Measurements from ENCODE around the gene IKZF2. TPM values are rescaled to one million over a fixed set of nuclear protein-coding genes. Genes with fewer than 3 reads are reported as not detected.

Gene IKZF2
- total and polyA plus RNA-seq, 8 donors = 0.65 to 8.6 (median 3.2) TPM

GRCh38 chr2:213011505-213011904, 139.9 kb downstream of the IKZF2 start:
- no peaks in the 10 kb centered on the region for H3K9me3 ChIP-seq
- DNase-seq = no peak
- no peak for FAIRE-seq
- no peaks in the 10 kb centered on the region for H3K36me3 ChIP-seq
- no peaks in the 10 kb centered on the region for H3K27me3 ChIP-seq
- no peak for TF ChIP-seq CTCF (IDR thresholded peaks at IDR 0.05)
- no peaks in the 10 kb centered on the region for H3K4me1 ChIP-seq
- intact Hi-C loops (cut with DNase I) = no loop called here
- no peak overlapping the region for H3K4me3 ChIP-seq
- ATAC-seq = no peak
- H3K27ac ChIP-seq = no peak overlapping the region
- WGBS, 2 donors = 94 to 95% methylated on average over 1 of the region's 1 CpG

GRCh38 chr2:213010106-213010779, 141.2 kb downstream of the IKZF2 start:
- Histone ChIP-seq H3K27ac (no peak overlapping the region), H3K27me3 (no peaks in the 10 kb centered on the region), H3K9me3 (no peaks in the 10 kb centered on the region), H3K36me3 (no peaks in the 10 kb centered on the region), H3K4me1 (no peaks in the 10 kb centered on the region), H3K4me3 (no peak overlapping the region)
- no peak for TF ChIP-seq CTCF (IDR thresholded peaks at IDR 0.05)
- ATAC-seq = no peak
- WGBS, 2 donors = 93% methylated on average over 1 of the region's 1 CpG
- DNase-seq = no peak
- intact Hi-C loops (cut with DNase I) = no loop called here
- no peak for FAIRE-seq

- Histone ChIP-seq H3K27ac (no peak overlapping the region), H3K9me3 (no peaks in the 10 kb centered on the region), H3K36me3 (no peaks in the 10 kb centered on the region), H3K4me1 (no peaks in the 10 kb centered on the region), H3K27me3 (no peaks in the 10 kb centered on the region), H3K4me3 (no peak overlapping the region)
- no peak for TF ChIP-seq CTCF (IDR thresholded peaks at IDR 0.05)
- DNase-seq (no peak), ATAC-seq (no peak), FAIRE-seq (no peak)
- 79 to 80% methylated on average over 5 of the region's 5 CpGs for WGBS, 2 donors
- intact Hi-C loops (cut with DNase I) = no loop called here
Measured at GRCh38 chr2:213007290-213007838, 144.0 kb downstream of the IKZF2 start.

- ATAC-seq = no peak
- no peak overlapping the region for H3K27ac ChIP-seq
- FAIRE-seq = no peak
- no peaks in the 10 kb centered on the region for H3K9me3 ChIP-seq
- no peak for TF ChIP-seq CTCF (IDR thresholded peaks at IDR 0.05)
- H3K36me3 ChIP-seq = no peaks in the 10 kb centered on the region
- no peaks in the 10 kb centered on the region for H3K27me3 ChIP-seq
- no peak overlapping the region for H3K4me3 ChIP-seq
- no peaks in the 10 kb centered on the region for H3K4me1 ChIP-seq
- no peak for DNase-seq
- intact Hi-C loops (cut with DNase I) = no loop called here
- WGBS, 2 donors = 93 to 95% methylated on average over 5 of the region's 5 CpGs
Measured at GRCh38 chr2:213004197-213004821, 147.1 kb downstream of the IKZF2 start.

- no peak overlapping the region for H3K27ac ChIP-seq
- DNase-seq (no peak), ATAC-seq (no peak), FAIRE-seq (peak; percentile 13)
- no peaks in the 10 kb centered on the region for H3K27me3 ChIP-seq
- TF ChIP-seq CTCF (IDR thresholded peaks at IDR 0.05) = no peak
- intact Hi-C loops (cut with DNase I) = no loop called here
- no peaks in the 10 kb centered on the region for H3K4me1 ChIP-seq
- H3K36me3 ChIP-seq = no peaks in the 10 kb centered on the region
- H3K9me3 ChIP-seq = no peaks in the 10 kb centered on the region
- no peak overlapping the region for H3K4me3 ChIP-seq
Measured at GRCh38 chr2:213002383-213002782, 149.0 kb downstream of the IKZF2 start.
